Measurements from ENCODE around the gene PRSS57.

PRSS57 gene

GRCh38 chr19:641702-642101 lies 53.5 kb downstream of the PRSS57 start:
- TF ChIP-seq CTCF (IDR thresholded peaks at IDR 0.05; ENCODE audit: insufficient read depth, low read depth, low read length, missing control alignments), result no peak
- no peak overlapping the region for H3K4me3 ChIP-seq (ENCODE audit: low read length)
- DNase-seq (ENCODE audit: low read depth), result peak; percentile 7

GRCh38 chr19:640606-641189 lies 54.6 kb downstream of the PRSS57 start:
- no peak for TF ChIP-seq CTCF (IDR thresholded peaks at IDR 0.05; ENCODE audit: insufficient read depth, low read depth, low read length, missing control alignments)
- no peak overlapping the region for H3K4me3 ChIP-seq (ENCODE audit: low read length)
- DNase-seq (ENCODE audit: low read depth), result no peak

- no peak for TF ChIP-seq CTCF (IDR thresholded peaks at IDR 0.05; ENCODE audit: insufficient read depth, low read depth, low read length, missing control alignments)
- no peak overlapping the region for H3K4me3 ChIP-seq (ENCODE audit: low read length)
- DNase-seq (ENCODE audit: low read depth), result no peak
Observed at GRCh38 chr19:640161-640558, 55.1 kb downstream of the PRSS57 start.

GRCh38 chr19:639253-640160 lies 55.7 kb downstream of the PRSS57 start, which contains the start of gene FGF22:
TSS of gene FGF22 (plus strand) at chr19:639879. CDS start at chr19:639926, 47 bp downstream.
- no peak for TF ChIP-seq CTCF (IDR thresholded peaks at IDR 0.05; ENCODE audit: insufficient read depth, low read depth, low read length, missing control alignments)
- peak; percentile 96 for DNase-seq (ENCODE audit: low read depth)
- H3K4me3 ChIP-seq (ENCODE audit: low read length), result peak within 1 kb of the TSS; percentile 28

GRCh38 chr19:638906-639252 lies 56.4 kb downstream of the PRSS57 start:
- no peak for TF ChIP-seq CTCF (IDR thresholded peaks at IDR 0.05; ENCODE audit: insufficient read depth, low read depth, low read length, missing control alignments)
- no peak overlapping the region for H3K4me3 ChIP-seq (ENCODE audit: low read length)
- DNase-seq (ENCODE audit: low read depth), result no peak

All from epithelial cell of esophagus (primary cell).